GM21717 (cell line): ENCODE measurements around the gene GUCY1A2.
"Not testable (repeated sequence)": the region's sequence is repeated elsewhere in the genome, so short reads cannot be mapped to it uniquely, and the experiment has no call there.

Source experiments
- ATAC-seq: cut with Tn5 transposase; IDR thresholded peaks from one replicate; pipeline ENCODE4 v1.9.1; 2021; ENCODE audit warnings: mild to moderate bottlenecking, moderate library complexity; ENCODE audit not compliant: unreplicated experiment

GUCY1A2 gene

DNA sequence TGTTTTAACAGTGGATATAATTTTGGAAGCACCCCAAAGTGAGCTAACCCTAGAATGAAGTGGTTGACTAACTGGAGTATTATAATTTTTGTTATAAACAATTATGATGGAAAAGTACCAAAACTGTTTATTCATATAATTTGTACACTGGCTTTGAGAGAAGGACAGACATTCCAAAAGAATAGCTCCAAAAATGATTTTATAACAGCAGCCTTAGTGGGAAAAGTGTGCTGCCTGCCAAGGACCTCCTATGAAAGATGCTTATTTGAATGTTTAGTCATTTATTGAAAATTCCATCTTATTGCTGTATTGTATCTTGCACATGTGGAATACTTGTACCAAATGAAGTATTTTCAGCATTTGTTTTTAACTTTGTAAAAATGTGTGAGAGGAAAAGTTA, 169.8 kb downstream of the GUCY1A2 start:
- ATAC-seq: no peak

GRCh38 chr11:106842134-106842533, 176.1 kb downstream of the GUCY1A2 start:
- no peak for ATAC-seq

GRCh38 chr11:106840947-106841346, 177.3 kb downstream of the GUCY1A2 start:
- no peak for ATAC-seq

DNA sequence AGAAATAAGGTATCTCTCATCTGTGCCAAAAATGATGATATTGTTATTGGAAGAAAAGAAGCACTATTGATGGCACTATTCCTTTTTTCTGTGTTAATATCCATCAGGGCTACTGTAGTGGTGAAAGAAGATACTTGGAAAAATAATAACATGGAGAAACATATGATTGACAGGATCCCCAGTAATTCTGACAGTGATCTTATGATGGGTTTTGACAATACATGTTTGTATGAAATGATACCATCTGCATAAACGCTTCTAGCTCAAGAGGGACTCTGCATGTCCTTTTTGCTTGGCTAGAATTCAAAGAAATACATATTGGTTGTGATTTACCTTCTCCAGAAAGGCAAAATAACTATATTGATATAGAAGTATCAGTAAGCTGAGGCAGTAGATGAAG, 178.1 kb downstream of the GUCY1A2 start:
- ATAC-seq: no peak

DNA sequence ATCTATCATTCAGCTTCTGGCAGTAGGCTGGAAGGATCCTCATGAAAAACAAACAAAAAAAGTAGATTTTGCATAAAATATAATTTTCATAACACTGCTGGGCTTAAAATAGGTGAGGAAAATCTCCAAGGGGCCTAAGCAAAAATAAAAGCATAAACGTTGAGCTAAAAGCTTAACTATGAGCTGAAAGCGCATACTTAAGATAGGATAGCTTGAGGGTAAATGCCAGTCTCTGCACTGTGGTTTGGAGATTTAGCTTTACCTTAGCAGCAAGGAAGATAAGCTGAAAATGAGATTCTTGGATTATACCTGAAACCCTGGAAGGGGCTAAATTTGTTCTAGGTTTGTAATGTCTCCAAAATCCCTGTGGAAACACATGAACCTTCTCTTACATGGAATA, 183.7 kb downstream of the GUCY1A2 start:
- no peak for ATAC-seq

DNA sequence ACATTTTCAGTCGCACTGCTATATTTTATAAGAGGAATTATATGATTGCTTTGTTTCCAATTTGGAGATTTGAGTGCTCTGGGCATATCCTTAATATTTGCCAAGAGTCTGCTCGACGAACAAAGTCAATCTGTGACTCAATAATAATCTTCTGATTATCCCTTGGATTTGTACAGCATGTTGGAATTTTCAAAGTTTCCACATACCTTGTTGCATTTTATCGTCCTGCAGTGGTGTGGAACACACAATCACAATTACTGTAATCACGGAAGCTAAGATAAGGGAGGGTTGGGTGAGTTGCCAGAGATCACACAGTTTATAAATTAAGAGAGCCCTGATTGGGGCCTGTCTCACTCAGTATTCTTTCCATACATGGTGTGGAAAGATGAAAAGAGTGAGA, 189.3 kb downstream of the GUCY1A2 start:
- ATAC-seq: no peak

DNA sequence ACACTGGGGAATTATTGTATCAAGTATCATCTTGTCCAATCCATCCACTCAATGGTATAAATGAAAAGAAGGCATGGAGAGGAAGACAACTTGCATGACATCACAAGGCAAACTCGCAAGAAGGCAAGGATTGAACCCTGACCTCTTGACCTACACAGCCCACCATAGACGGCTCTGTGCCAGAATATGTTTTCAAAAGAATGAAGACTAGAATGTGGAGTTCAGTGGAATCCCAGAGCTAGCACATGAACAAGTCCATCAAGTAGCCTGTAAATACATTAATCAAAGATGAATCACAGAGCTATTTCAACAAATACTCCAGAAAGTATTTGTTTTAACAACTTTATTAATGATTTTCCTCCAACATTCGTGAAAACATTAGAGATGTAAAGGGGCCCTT, 189.7 kb downstream of the GUCY1A2 start:
- no peak for ATAC-seq

- ATAC-seq: no peak
Measured at GRCh38 chr11:106827687-106828086, 190.6 kb downstream of the GUCY1A2 start.

- not testable (repeated sequence) for ATAC-seq
Measured at GRCh38 chr11:106826558-106826957, 191.7 kb downstream of the GUCY1A2 start.

GRCh38 chr11:106821826-106822225, 196.4 kb downstream of the GUCY1A2 start:
- ATAC-seq: no peak

- no peak for ATAC-seq
Measured at GRCh38 chr11:106821291-106821690, 197.0 kb downstream of the GUCY1A2 start.

DNA sequence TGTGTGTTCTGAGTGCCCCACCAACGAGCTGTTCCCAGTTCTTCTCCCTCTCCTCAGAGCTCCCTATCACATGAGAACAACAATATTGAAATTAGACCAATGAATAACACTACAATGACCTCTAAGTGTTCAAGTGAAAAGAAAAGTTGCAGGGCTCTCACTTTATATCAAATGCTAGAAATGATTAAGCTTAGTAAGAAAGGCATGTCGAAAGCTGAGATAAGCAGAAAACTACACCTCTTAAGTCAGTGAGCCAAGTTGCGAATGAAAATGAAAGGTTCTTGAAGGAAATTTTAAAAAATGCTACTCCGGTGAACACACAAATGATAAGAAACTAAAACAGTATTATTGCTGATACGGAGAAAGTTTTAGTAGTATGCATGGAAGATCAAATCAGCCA, 199.8 kb downstream of the GUCY1A2 start:
- ATAC-seq: no peak

- no peak for ATAC-seq
Measured at GRCh38 chr11:106815209-106815608, 203.1 kb downstream of the GUCY1A2 start.

DNA sequence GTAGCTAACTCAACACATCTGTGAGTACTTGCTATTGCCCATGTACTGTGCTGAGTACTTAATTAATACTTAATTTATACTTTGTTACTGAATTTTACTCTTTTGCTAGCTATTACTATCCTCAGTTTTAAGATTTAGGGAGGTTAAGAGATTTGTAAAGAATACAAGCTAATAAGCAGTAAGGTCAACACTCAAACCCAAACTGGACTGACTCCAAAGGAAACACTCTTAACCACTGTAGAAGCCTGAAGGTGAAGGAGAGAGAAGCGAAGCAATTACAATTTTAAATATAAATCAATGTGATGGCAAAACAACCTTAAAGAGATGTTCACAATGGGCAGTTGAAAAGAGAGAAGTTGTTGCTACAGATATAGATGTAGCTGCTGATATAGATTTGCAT, 204.5 kb downstream of the GUCY1A2 start:
- no peak for ATAC-seq

- ATAC-seq: no peak
Measured at GRCh38 chr11:106794058-106794457, 224.2 kb downstream of the GUCY1A2 start.

DNA sequence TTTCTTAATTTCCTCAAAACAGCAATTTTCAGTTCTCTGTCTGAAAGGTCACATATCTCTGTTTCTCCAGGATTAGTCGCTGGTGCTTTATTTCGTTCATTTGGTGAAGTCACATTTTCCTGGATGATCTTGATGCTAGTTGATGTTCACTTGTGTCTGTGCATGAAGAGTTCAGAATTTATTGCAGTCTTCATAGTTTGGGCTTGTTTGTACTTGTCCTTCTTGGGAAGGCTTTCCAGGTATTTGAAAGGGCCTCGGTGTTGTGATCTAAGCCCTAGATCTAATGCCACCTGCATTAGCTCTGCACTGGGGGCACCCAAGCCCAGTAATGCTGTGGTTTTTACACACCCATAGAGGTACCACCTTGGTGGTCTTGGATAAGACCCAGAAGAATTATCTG, 228.9 kb downstream of the GUCY1A2 start:
- no peak for ATAC-seq

DNA sequence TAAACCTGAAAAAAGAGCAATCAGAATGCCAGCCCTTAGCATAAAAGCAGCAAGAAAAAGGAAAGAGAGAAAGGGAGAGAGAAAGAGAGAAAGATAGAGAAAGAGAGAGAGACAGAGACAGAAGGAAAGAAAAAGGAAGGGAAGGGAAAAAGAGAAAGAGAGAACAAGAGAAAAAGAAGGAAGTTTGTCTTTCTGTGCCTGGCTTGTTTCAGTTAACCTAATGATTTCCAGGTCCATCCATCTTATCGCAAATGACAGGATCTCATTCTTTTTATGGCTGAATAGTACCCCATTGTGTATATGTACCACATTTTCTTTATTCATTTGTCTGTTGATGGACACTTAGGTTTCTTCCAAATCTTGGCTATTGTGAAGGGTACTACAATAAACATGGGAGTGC, 230.8 kb downstream of the GUCY1A2 start:
- no peak for ATAC-seq

GRCh38 chr11:106785913-106786650, 232.2 kb downstream of the GUCY1A2 start:
- ATAC-seq: no peak

DNA sequence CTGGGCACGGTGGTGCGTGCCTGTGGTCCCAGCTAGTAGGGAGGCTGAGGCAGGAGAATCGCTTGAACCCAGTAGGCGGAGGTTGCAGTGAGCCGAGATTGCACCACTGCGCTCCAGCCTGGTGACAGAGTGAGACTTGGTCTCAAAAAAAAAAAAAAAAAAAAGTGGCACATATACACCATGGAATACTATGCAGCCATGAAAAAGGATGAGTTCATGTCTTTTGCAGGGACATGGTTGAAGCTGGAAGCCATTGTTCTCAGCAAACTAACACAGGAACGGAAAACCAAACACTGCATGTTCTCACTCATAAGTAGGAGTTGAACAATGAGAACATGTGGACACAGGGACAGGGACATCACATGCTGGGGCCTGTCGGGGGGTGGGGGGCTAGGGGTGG, 241.0 kb downstream of the GUCY1A2 start:
- not testable (repeated sequence) for ATAC-seq

DNA sequence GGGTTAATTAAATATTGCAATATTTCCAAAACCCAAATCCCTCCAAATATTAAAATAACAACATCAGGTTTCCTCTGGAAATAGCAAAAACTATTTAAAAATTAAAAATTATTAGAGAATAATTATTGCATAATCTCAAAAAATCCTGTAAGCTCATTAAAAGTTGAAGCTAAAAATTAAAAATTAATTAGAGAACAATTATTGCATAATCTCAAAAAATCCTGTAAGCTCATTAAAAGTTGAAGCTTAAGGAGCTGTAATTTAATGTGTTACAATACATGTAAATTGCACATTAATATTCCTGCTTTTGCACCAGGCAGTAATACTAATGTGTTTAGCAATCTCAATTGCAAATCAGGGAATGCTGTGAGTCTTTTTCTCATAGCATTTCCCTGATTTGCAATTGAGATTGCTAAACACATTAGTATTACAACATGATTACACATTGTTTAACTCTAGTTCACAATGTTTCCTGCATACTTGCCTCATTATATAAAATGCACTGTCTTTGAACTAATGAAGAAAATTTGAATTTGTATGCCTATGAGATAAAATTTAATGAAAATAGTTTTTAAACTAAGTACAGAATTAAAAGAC, 247.7 kb downstream of the GUCY1A2 start:
- no peak for ATAC-seq

DNA sequence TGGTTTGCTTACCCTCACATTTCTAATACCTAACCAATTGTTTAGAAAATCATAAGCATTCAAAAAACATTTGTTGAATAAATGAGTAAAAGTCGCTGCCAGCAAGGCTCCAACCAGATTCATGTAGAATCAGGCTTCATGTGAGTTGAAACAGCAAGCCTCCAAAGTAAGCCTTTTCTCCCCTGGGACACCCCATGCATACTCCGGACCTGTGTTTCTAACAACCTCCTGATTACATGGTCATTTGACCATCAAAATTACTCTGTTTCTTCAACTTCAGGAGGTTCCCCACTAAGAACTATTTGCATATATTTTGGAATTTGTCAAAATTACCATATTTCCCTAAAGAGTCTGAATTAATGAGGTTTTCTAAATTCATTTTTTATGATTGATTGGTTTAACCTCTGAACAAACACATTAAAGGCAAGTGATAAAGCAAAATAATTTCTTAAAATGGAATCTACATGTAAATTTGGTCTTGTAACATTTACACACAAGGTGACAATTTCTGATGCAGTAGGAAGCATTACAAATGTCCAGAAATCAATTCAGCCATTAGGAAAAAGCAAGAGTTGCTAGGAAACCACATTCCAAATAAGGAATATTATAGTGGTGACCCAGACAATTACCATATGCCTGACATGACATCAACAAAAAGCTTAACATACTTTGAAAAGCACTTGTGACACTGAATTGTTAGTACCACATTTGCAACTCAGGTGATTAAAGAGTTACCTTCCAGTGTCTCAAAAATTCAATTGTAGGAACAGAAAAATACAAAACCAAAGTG, 252.6 kb downstream of the GUCY1A2 start:
- no peak for ATAC-seq

DNA sequence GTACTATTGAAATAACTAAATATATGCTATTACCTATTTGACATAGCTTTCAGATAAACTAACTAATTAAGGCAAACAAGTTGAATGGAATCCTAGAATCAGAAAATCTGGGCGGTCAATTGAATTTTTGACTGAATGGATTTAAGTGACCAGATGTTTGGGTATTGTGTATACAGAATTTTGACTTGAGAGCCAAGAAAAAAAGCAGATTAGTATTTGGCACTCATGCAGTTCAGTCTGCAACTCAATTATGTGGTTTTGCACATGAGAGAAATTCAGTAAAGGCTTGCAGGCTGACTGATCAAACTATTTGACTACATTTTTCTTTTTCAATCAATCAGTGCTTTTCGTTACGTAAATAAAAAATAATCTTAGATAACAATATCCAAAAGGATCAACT, 254.8 kb downstream of the GUCY1A2 start:
- ATAC-seq: no peak
